Stimulated activated CD4-positive, alpha-beta T cell treated with anti-CD3 and anti-CD28 coated beads, Interleukin-4, amount 100 ng/mL, for 24 hours (primary cell): ENCODE measurements around the gene PSMC1.
"Not testable (repeated sequence)": the region's sequence is repeated elsewhere in the genome, so short reads cannot be mapped to it uniquely, and the experiment has no call there.

Experiments
- DNase-seq: peaks from one replicate; pipeline ENCODE4 v3.0.0-alpha.2; 2020

The PSMC1 gene

DNA sequence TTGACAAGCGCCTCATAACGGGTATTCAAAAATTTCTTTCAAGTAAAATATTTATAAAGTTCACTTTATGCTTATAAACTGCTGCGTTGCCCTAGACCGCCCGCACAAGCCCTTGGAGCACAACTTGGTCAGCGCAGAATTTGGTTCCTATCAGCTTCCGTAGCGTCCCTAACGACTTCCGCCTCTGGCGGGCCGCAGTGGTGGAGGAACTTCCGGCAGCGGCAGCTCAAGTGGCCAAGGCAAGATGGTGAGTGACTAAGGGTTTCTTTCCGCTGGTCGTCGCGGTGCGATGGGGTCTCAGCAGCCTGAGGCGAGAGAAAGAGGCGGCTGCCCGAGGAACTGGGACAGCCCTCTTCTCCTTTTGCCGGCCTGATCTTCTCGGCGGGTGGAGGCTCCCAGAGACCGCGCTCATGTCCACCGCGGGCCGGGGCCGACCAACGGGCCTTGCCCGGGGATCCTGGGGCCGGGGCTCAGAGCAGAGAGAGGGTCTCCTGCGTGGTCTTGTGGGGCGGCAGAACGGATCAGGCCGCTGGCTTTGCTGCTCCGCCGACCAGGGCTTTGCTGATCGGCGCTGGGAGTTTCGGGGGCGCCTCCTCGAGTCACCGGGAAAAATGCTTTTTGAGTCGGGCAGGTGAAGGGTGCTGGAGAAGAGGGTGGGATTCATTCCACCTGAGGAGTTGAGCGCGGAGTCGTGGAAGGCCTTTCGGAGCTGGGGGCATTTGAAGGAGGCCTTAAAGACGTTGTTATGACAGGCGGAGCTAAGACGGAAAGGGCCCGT lies at the start of gene PSMC1:
Gene PSMC1 (plus strand): TSS at position 200 of the 778 bp plus-strand sequence. CDS start 45 bp downstream, at position 245.
- DNase-seq: peak; percentile 93

DNA sequence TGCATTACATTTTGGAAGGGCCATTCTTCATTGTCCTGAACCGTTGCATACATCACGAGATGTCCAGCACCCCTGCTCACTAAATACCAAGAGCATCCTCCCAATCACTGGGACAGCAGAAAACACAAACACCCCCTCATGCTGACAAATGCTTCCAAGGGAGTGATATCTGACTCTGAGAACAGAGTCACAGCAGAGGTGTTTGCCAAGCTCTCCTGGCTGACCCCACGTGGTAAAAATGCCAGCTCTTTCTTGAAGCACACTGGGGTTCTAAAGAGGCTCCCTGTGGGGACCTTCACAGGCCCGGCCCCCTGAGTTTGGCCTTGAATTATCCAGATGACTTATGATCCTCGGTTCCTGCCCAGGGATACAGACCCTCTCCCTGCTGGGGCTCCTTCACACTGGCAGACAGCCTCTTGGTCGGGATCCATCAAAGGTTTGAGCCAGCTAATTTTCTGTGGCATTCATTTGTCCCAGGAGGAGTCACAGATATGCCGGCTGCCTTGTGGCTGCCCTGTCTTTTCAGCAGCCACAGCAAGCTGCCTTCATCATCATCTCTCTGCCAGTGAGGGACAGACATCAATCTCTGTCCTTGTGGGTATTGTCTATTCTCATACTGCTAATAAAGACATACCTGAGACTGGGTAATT lies 43.1 kb upstream of the PSMC1 start:
- DNase-seq: no peak

DNA sequence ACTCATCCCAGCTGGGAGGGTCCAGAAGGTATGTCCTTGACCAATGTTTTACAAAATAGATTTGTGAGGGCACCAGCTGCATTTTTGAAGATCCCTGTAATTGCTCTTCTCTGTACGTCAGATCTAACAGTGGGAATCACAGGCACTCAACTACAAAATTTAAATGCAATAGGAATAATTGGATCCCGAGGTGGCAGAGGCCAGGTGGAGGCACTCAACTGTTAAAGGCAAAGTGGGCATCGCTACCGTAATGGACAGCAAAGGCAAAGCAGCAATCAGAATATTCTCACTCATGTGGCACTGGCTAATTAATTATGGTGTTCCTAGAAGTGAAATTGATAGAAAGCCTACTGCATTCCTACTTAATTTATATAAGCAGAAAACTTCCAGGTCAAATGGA lies 27.9 kb upstream of the PSMC1 start:
- no peak for DNase-seq

DNA sequence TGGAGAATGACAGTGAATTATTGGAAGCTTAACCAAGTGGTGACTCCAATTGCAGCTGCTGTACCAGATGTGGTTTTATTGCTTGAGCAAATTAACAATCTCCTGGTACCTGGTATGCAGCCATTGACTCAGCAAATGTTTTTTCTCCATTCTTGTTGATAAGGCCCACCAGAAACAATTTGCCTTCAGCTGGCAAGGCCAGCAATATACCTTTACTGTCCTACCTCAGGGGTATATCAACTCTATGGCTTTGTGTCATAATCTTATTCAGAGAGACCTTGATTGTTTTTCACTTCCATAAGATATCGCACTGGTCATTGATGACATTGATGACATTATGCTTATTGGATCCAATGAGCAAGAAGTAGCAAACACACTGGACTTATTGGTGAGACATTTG lies 26.4 kb upstream of the PSMC1 start:
- DNase-seq: not testable (repeated sequence)

- peak; percentile 72 for DNase-seq
Observed at GRCh38 chr14:90235179-90235976, 21.0 kb upstream of the PSMC1 start.

DNA sequence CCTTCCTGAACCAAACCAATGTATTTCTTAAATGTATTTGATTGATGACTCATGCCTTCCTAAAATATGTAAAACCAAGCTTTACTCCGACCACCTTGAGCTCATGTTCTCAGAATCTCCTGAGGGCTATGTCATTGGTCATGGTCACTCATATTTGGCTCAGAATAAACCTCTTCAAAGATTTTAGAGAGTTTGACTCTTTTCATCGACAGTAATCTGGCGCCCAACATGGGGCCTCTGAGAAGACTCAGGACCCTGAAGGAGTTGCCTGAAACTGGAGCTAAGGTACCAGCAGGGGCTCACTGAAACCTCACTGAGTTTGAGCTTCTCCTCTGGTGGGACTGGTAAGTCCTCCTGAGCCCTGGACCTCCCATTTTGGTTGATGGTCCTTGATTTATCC lies 17.2 kb upstream of the PSMC1 start:
- DNase-seq: no peak

DNA sequence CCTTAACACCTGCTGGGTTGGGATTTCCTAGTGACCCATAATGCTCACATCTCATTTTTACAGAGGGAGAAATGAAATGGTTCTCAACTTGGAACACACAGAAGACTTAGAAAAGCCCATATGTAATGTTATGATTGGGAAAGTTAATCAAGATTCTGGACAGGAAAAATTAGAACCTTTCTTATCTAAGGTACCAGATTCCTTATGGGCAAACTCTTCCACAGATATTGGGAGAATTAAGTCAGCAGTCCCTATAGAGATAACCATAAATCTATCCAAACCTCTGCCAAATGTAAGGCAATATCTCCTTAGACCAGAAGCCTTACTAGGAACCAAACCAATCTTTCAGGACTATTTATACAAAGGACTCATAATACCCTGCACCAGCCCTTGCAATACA lies 13.9 kb upstream of the PSMC1 start:
- DNase-seq: no peak

- no peak for DNase-seq
Observed at GRCh38 chr14:90246936-90247335, 9.4 kb upstream of the PSMC1 start.

GRCh38 chr14:90247441-90247840 lies 8.9 kb upstream of the PSMC1 start:
- DNase-seq: not testable (repeated sequence)

- DNase-seq: no peak
Observed at GRCh38 chr14:90248594-90248993, 7.8 kb upstream of the PSMC1 start.

- no peak for DNase-seq
Observed at GRCh38 chr14:90253826-90254225, 2.5 kb upstream of the PSMC1 start.

DNA sequence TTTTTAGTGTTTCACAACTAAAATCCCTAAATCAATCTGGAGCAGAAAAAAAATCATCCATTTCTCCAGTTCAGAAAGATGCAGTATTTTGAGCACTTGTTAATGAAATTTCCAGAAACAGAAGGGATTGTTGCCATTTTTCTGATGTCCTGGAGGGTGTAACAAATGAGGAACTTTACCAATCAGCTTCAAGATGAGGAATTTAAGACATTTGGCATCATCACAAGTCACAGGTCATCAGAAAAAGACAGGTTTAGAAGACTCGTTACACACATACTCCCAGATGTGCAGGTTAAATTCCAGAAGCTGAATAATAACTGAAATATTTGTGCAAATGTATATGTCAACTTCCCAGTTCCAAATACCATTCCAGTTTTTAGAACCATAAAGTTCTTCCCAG lies 482 bp upstream of the PSMC1 start:
- DNase-seq: no peak

GRCh38 chr14:90263748-90264449 lies 7.5 kb downstream of the PSMC1 start:
- DNase-seq: no peak

DNA sequence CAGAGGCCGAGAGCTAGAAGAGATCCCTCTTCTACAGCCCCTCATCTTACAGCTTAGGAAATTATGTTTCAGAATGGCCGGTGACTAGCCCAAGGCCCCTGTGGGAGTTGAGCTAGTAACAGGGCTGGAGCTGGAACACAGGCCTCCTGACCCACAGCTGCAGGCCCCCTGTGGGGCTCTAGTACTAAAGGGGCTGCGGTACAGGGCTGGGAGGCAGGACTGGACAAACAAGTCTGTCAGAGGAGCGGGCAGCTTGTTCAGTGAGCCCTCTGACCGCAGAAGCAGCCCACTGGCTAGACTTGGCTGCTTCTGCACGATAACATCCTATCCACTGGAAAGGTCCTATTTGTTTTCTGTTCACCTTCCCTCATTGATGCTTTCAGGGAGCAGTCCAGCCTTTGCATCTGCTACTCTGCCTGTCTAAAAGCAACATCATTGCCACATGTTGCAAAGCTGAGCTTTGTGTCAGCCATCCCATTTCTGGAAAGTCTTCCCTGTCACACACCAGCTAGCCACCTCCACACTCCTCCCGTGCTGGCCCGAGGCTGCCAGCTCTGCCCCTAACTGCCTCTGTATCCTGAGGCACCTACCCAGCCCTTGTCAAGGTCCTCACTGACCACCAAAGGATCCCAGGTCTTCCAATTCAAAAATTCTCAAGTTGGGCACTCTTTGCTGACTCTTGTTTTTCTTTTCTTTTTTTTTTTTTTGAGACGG lies 10.2 kb downstream of the PSMC1 start:
- DNase-seq: no peak

- no peak for DNase-seq
Observed at GRCh38 chr14:90268420-90268819, 12.1 kb downstream of the PSMC1 start.

- DNase-seq: no peak
Observed at GRCh38 chr14:90272523-90272922, 16.2 kb downstream of the PSMC1 start.

DNA sequence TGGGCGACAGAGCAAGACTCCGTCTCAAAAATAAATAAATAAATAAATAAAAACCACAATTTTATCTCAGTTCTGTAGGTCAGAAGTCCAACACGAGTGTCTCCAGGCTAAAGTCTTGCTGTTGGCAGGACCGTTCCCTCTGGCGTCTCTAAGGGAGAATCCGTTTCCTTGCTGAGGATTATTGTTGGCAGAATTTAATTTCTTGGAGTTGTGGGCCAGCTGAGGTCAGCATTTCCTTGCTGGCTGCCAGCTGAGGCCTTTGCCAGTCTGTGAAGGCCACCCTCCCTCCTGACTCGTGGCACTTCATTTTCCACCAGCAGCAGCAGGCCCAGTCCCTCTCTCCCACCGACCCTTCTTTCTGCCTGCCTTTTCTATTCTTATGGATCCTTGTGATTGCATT lies 17.2 kb downstream of the PSMC1 start:
- no peak for DNase-seq

GRCh38 chr14:90274019-90274418 lies 17.7 kb downstream of the PSMC1 start:
- DNase-seq: no peak

DNA sequence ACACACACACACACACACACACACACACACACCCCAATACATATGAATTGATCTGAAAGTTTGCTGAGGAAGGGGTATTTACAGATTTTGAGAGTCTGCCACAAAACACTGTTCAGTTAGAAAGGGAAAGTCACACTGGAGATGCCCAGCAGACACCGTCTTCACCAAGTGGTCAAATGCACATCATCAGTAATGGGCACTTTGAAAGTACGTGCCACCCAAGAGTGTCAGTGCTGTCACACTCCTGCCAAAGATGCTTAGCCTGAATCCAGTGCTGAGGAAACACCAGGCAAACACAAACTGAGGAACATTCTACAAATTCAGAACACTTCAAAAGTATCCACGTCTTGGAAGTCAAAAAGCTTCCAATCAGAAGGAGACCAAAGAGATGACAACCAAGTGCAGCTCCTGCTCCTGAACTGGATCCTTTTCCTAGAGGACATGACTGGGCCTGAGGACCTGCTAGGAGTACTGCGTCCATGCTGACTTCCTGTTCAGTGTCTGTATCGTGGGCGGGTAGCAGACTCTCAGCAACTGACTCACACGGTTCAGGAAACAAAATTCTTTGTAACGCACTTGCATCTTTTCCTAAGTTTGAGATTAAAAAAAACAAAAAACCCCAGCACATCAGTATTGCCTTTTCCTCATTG lies 18.6 kb downstream of the PSMC1 start:
- peak; percentile 51 for DNase-seq

GRCh38 chr14:90275458-90275814 lies 19.1 kb downstream of the PSMC1 start:
- DNase-seq: no peak

- DNase-seq: peak; percentile 21
Observed at GRCh38 chr14:90275820-90276219, 19.5 kb downstream of the PSMC1 start.
